Mesothelial cell of epicardium (in vitro differentiated cells): ENCODE measurements around the gene NCK2. TPM values are rescaled to one million over a fixed set of nuclear protein-coding genes. Genes with fewer than 3 reads are reported as not detected.

Source experiments
- DNase-seq, 2 experiments: peaks; one replicate each; pipeline ENCODE4 v3.0.0; 2021; ENCODE audit warnings: low spot score in 2 of 2; ENCODE audit not compliant: unreplicated experiment in 2 of 2
- H3K27ac Mint-ChIP-seq: 2 replicates; pipeline ENCODE4 v1.8.0; 2021; ENCODE audit warnings: mixed read lengths
- H3K27me3 Mint-ChIP-seq: 2 replicates; pipeline ENCODE4 v1.8.0; 2021; ENCODE audit warnings: low read depth, mixed read lengths
- H3K36me3 Mint-ChIP-seq: 2 replicates; pipeline ENCODE4 v1.8.0; 2021; ENCODE audit warnings: mixed read lengths
- H3K4me1 Mint-ChIP-seq: 2 replicates; pipeline ENCODE4 v1.8.0; 2021; ENCODE audit warnings: mixed read lengths
- H3K4me3 Mint-ChIP-seq: 2 replicates; pipeline ENCODE4 v1.8.0; 2021; ENCODE audit warnings: mild to moderate bottlenecking, moderate library complexity, mixed read lengths
- H3K9me3 Mint-ChIP-seq: 2 replicates; pipeline ENCODE4 v1.8.0; 2021; ENCODE audit warnings: mixed read lengths
- CTCF ChIP-seq: fragments of 200-600 bp; sonication (generic); IDR thresholded peaks from one replicate; pipeline ENCODE4 v1.5.0; 2021; ENCODE audit warnings: antibody characterized with exemption; ENCODE audit not compliant: unreplicated experiment
- total RNA-seq: library from RNA; stranded (reverse); gene quantifications from 3 replicates; pipeline ENCODE4 v1.2.1, GENCODE V29; 2021

NCK2 gene
- total RNA-seq, 1 donor from 2014 or later, result 59.5 TPM

GRCh38 chr2:105887256-105887655 is 142.5 kb downstream of the NCK2 start:
- Mint-ChIP-seq H3K27ac (no peak overlapping the region), H3K4me3 (no peak overlapping the region), H3K36me3 (peaks cover 24% of the 10 kb centered on the region), H3K4me1 (peaks cover 17% of the 10 kb centered on the region), H3K9me3 (peaks cover 6% of the 10 kb centered on the region), H3K27me3 (no peaks in the 10 kb centered on the region)
- no peak for TF ChIP-seq CTCF
- no peak for DNase-seq

GRCh38 chr2:105888625-105889024 is 143.9 kb downstream of the NCK2 start:
- no peak for TF ChIP-seq CTCF
- peaks cover 17% of the 10 kb centered on the region for H3K4me1 Mint-ChIP-seq
- no peak for DNase-seq
- H3K9me3 Mint-ChIP-seq, result peaks cover 6% of the 10 kb centered on the region
- H3K36me3 Mint-ChIP-seq, result peaks cover 19% of the 10 kb centered on the region
- H3K27ac Mint-ChIP-seq, result no peak overlapping the region
- H3K4me3 Mint-ChIP-seq, result no peak overlapping the region
- no peaks in the 10 kb centered on the region for H3K27me3 Mint-ChIP-seq

- Mint-ChIP-seq H3K36me3 (peaks cover 19% of the 10 kb centered on the region), H3K4me1 (peaks cover 17% of the 10 kb centered on the region), H3K27ac (no peak overlapping the region), H3K4me3 (no peak overlapping the region), H3K27me3 (no peaks in the 10 kb centered on the region), H3K9me3 (peaks cover 6% of the 10 kb centered on the region)
- no peak for TF ChIP-seq CTCF
- DNase-seq, result no peak
Observed at GRCh38 chr2:105889046-105889445, 144.3 kb downstream of the NCK2 start.

GRCh38 chr2:105890111-105890510 is 145.4 kb downstream of the NCK2 start:
- no peak for DNase-seq
- peaks cover 17% of the 10 kb centered on the region for H3K4me1 Mint-ChIP-seq
- no peaks in the 10 kb centered on the region for H3K27me3 Mint-ChIP-seq
- no peak overlapping the region for H3K27ac Mint-ChIP-seq
- H3K4me3 Mint-ChIP-seq, result no peak overlapping the region
- TF ChIP-seq CTCF, result no peak
- peaks cover 30% of the 10 kb centered on the region for H3K36me3 Mint-ChIP-seq
- peaks cover 6% of the 10 kb centered on the region for H3K9me3 Mint-ChIP-seq

- H3K36me3 Mint-ChIP-seq, result peaks cover 37% of the 10 kb centered on the region
- no peak overlapping the region for H3K27ac Mint-ChIP-seq
- TF ChIP-seq CTCF, result no peak
Observed at GRCh38 chr2:105890856-105891255, 146.1 kb downstream of the NCK2 start.

More at GRCh38 chr2:105890856-105891255, 146.1 kb downstream of the NCK2 start:
- Mint-ChIP-seq H3K4me3 (no peak overlapping the region), H3K4me1 (peaks cover 14% of the 10 kb centered on the region), H3K9me3 (peaks cover 6% of the 10 kb centered on the region), H3K27me3 (no peaks in the 10 kb centered on the region)
- no peak for DNase-seq
